ENCODE measurements around the gene PPP3R1. TPM values are rescaled to one million over a fixed set of nuclear protein-coding genes. Genes with fewer than 3 reads are reported as not detected.

Gene PPP3R1
- total RNA-seq, 5 donors from 2014 or later (not counting 1 experiment from before 2014, with no cell fraction given) = 53.2 to 65.0 (median 57.7) TPM

- POLR2A ChIA-PET = interaction anchor here in 1 of 2 donors (0.6 kb wide), 1 partner anchor 86 kb away, joined by 3 read pairs; no protein-coding TSS in a partner anchor
- H3K9me3 ChIP-seq = no peaks in the 10 kb centered on the region
- Mint-ChIP-seq H3K27me3 (peaks cover 15 to 23% of the 10 kb centered on the region in 2 donors), H3K9me3 (no peaks in the 10 kb centered on the region), H3K36me3 (no peaks in the 10 kb centered on the region), H3K27ac (no peak overlapping the region), H3K4me3 (no peak overlapping the region), H3K4me1 (peaks cover 0 to 4% (median 0%) of the 10 kb centered on the region in 3 donors)
- WGBS (ENCODE audit: insufficient coverage) = no CpG with 5 or more reads among the region's 3 CpGs
- H3K4me1 ChIP-seq (ENCODE audit: control insufficient read depth in 1 of 2, extremely low read depth in 1 of 2, insufficient read depth in 2 of 2, low read length in 2 of 2) = no peaks in the 10 kb centered on the region
- H3K36me3 ChIP-seq (ENCODE audit: control insufficient read depth in 2 of 2, extremely low read depth in 1 of 2, insufficient read depth in 1 of 2, low read length in 1 of 2) = no peaks in the 10 kb centered on the region
- H3K27me3 ChIP-seq (replicated peaks in 1 of 2; ENCODE audit: control insufficient read depth in 2 of 2, extremely low read depth in 1 of 2, insufficient read depth in 2 of 2, low read length in 1 of 2) = peaks cover 0 to 8% of the 10 kb centered on the region in 2 experiments
- CTCF ChIA-PET = interaction anchor here (0.5 to 2.0 kb wide), 13 partner anchors 7 to 172 kb away, joined by 3 to 19 read pairs (median 4); no protein-coding TSS in a partner anchor
- DNase-seq (peak in 15 of 35 experiments; percentile 1 to 50 (median 6)), ATAC-seq (replicated peaks in 1 of 4) (peak in 1 of 4 experiments; percentile 42)
- H3K27ac ChIP-seq (ENCODE audit: low read length) = no peak overlapping the region
- no peak overlapping the region for H3K4me3 ChIP-seq (ENCODE audit: control insufficient read depth in 1 of 2, extremely low read depth in 1 of 2, low read length in 1 of 2)
Observed at GRCh38 chr2:68292108-68292710, 39.9 kb upstream of the PPP3R1 start.

GRCh38 chr2:68291314-68291713 is 39.0 kb upstream of the PPP3R1 start:
- POLR2A ChIA-PET = interaction anchor here in 1 of 2 donors (0.6 kb wide), 1 partner anchor 138 kb away, joined by 12 read pairs; no protein-coding TSS in a partner anchor
- peaks cover 15 to 26% of the 10 kb centered on the region in 2 donors for H3K27me3 Mint-ChIP-seq
- Histone ChIP-seq H3K4me1 (ENCODE audit: control insufficient read depth in 1 of 2, extremely low read depth in 1 of 2, insufficient read depth in 2 of 2, low read length in 2 of 2) (no peaks in the 10 kb centered on the region), H3K27me3 (replicated peaks in 1 of 2; ENCODE audit: control insufficient read depth in 2 of 2, extremely low read depth in 1 of 2, insufficient read depth in 2 of 2, low read length in 1 of 2) (peaks cover 0 to 8% of the 10 kb centered on the region in 2 experiments), H3K4me3 (ENCODE audit: control insufficient read depth in 1 of 2, extremely low read depth in 1 of 2, low read length in 1 of 2) (no peak overlapping the region), H3K27ac (ENCODE audit: low read length) (no peak overlapping the region), H3K9me3 (no peaks in the 10 kb centered on the region), H3K36me3 (ENCODE audit: control insufficient read depth in 2 of 2, extremely low read depth in 1 of 2, insufficient read depth in 1 of 2, low read length in 1 of 2) (no peaks in the 10 kb centered on the region)
- WGBS (ENCODE audit: insufficient coverage) = no CpG with 5 or more reads among the region's 6 CpGs
- peaks cover 0 to 4% (median 0%) of the 10 kb centered on the region in 3 donors for H3K4me1 Mint-ChIP-seq
- H3K36me3 Mint-ChIP-seq = no peaks in the 10 kb centered on the region
- CTCF ChIA-PET = interaction anchor here in 1 of 2 donors (0.7 to 2.0 kb wide), 4 partner anchors 9 to 182 kb away, joined by 3 to 19 read pairs (median 14); no protein-coding TSS in a partner anchor
- DNase-seq (no peak), ATAC-seq (replicated peaks in 1 of 4) (no peak)
- no peak overlapping the region for H3K4me3 Mint-ChIP-seq
- no peaks in the 10 kb centered on the region for H3K9me3 Mint-ChIP-seq
- H3K27ac Mint-ChIP-seq = no peak overlapping the region

- Mint-ChIP-seq H3K4me3 (no peak overlapping the region), H3K9me3 (no peaks in the 10 kb centered on the region), H3K4me1 (peaks cover 0 to 4% (median 0%) of the 10 kb centered on the region in 3 donors), H3K27ac (no peak overlapping the region), H3K27me3 (peaks cover 15 to 26% of the 10 kb centered on the region in 2 donors), H3K36me3 (no peaks in the 10 kb centered on the region)
- Histone ChIP-seq H3K4me3 (ENCODE audit: control insufficient read depth in 1 of 2, extremely low read depth in 1 of 2, low read length in 1 of 2) (no peak overlapping the region), H3K4me1 (ENCODE audit: control insufficient read depth in 1 of 2, extremely low read depth in 1 of 2, insufficient read depth in 2 of 2, low read length in 2 of 2) (no peaks in the 10 kb centered on the region), H3K27ac (ENCODE audit: low read length) (no peak overlapping the region), H3K9me3 (no peaks in the 10 kb centered on the region), H3K36me3 (ENCODE audit: control insufficient read depth in 2 of 2, extremely low read depth in 1 of 2, insufficient read depth in 1 of 2, low read length in 1 of 2) (no peaks in the 10 kb centered on the region), H3K27me3 (replicated peaks in 1 of 2; ENCODE audit: control insufficient read depth in 2 of 2, extremely low read depth in 1 of 2, insufficient read depth in 2 of 2, low read length in 1 of 2) (peaks cover 0 to 8% of the 10 kb centered on the region in 2 experiments)
- ChIA-PET CTCF (interaction anchor here in 1 of 2 donors (0.7 to 2.0 kb wide), 4 partner anchors 8 to 182 kb away, joined by 3 to 19 read pairs (median 14); no protein-coding TSS in a partner anchor), POLR2A (no interaction called here)
- 80% methylated on average over 1 of the region's 5 CpGs for WGBS (ENCODE audit: insufficient coverage)
- ATAC-seq (replicated peaks in 1 of 4) (no peak), DNase-seq (no peak)
Observed at GRCh38 chr2:68290901-68291300, 38.6 kb upstream of the PPP3R1 start.

GRCh38 chr2:68287580-68288441 is 35.5 kb upstream of the PPP3R1 start:
- no peak overlapping the region for H3K27ac Mint-ChIP-seq
- no peaks in the 10 kb centered on the region for H3K36me3 Mint-ChIP-seq
- DNase-seq (no peak), ATAC-seq (replicated peaks in 1 of 4) (no peak)
- Histone ChIP-seq H3K27ac (ENCODE audit: low read length) (no peak overlapping the region), H3K4me1 (ENCODE audit: control insufficient read depth in 1 of 2, extremely low read depth in 1 of 2, insufficient read depth in 2 of 2, low read length in 2 of 2) (no peaks in the 10 kb centered on the region), H3K4me3 (ENCODE audit: control insufficient read depth in 1 of 2, extremely low read depth in 1 of 2, low read length in 1 of 2) (no peak overlapping the region), H3K9me3 (no peaks in the 10 kb centered on the region), H3K27me3 (replicated peaks in 1 of 2; ENCODE audit: control insufficient read depth in 2 of 2, extremely low read depth in 1 of 2, insufficient read depth in 2 of 2, low read length in 1 of 2) (peaks cover 0 to 8% of the 10 kb centered on the region in 2 experiments), H3K36me3 (ENCODE audit: control insufficient read depth in 2 of 2, extremely low read depth in 1 of 2, insufficient read depth in 1 of 2, low read length in 1 of 2) (no peaks in the 10 kb centered on the region)
- CTCF ChIA-PET = interaction anchor here in 1 of 2 donors (0.6 to 1.9 kb wide), 3 partner anchors 92 to 309 kb away, joined by 3 to 5 read pairs (median 3); no protein-coding TSS in a partner anchor
- 74% methylated on average over 6 of the region's 10 CpGs for WGBS (ENCODE audit: insufficient coverage)
- POLR2A ChIA-PET = no interaction called here
- no peak overlapping the region for H3K4me3 Mint-ChIP-seq
- H3K9me3 Mint-ChIP-seq = no peaks in the 10 kb centered on the region
- no peaks in the 10 kb centered on the region for H3K4me1 Mint-ChIP-seq
- peaks cover 28% of the 10 kb centered on the region in 2 donors for H3K27me3 Mint-ChIP-seq

- Mint-ChIP-seq H3K27ac (no peak overlapping the region), H3K4me3 (no peak overlapping the region), H3K9me3 (no peaks in the 10 kb centered on the region), H3K36me3 (no peaks in the 10 kb centered on the region), H3K27me3 (peaks cover 27 to 32% of the 10 kb centered on the region in 2 donors), H3K4me1 (peaks cover 0 to 5% (median 5%) of the 10 kb centered on the region in 3 donors)
- H3K27me3 ChIP-seq (replicated peaks in 1 of 2; ENCODE audit: control insufficient read depth in 2 of 2, extremely low read depth in 1 of 2, insufficient read depth in 2 of 2, low read length in 1 of 2) = peaks cover 0 to 11% of the 10 kb centered on the region in 2 experiments
- H3K36me3 ChIP-seq (ENCODE audit: control insufficient read depth in 2 of 2, extremely low read depth in 1 of 2, insufficient read depth in 1 of 2, low read length in 1 of 2) = no peaks in the 10 kb centered on the region
- H3K4me3 ChIP-seq (ENCODE audit: control insufficient read depth in 1 of 2, extremely low read depth in 1 of 2, low read length in 1 of 2) = no peak overlapping the region
- CTCF ChIA-PET = interaction anchor here (0.5 to 4.6 kb wide), 12 partner anchors 8 to 551 kb away, joined by 3 to 48 read pairs (median 4); no protein-coding TSS in a partner anchor
- H3K9me3 ChIP-seq = no peaks in the 10 kb centered on the region
- H3K4me1 ChIP-seq (ENCODE audit: control insufficient read depth in 1 of 2, extremely low read depth in 1 of 2, insufficient read depth in 2 of 2, low read length in 2 of 2) = no peaks in the 10 kb centered on the region
- H3K27ac ChIP-seq (ENCODE audit: low read length) = no peak overlapping the region
- POLR2A ChIA-PET = interaction anchor here in 1 of 2 donors (0.6 kb wide), 1 partner anchor 78 kb away, joined by 6 read pairs; no protein-coding TSS in a partner anchor
- WGBS (ENCODE audit: insufficient coverage) = 100% methylated on average over 1 of the region's 3 CpGs
- DNase-seq (no peak), ATAC-seq (replicated peaks in 1 of 4) (no peak)
Observed at GRCh38 chr2:68284896-68285295, 32.6 kb upstream of the PPP3R1 start.

- Mint-ChIP-seq H3K27ac (no peak overlapping the region), H3K4me3 (no peak overlapping the region), H3K36me3 (no peaks in the 10 kb centered on the region), H3K4me1 (peaks cover 0 to 5% (median 5%) of the 10 kb centered on the region in 3 donors), H3K9me3 (no peaks in the 10 kb centered on the region), H3K27me3 (peaks cover 24 to 29% of the 10 kb centered on the region in 2 donors)
- H3K36me3 ChIP-seq (ENCODE audit: control insufficient read depth in 2 of 2, extremely low read depth in 1 of 2, insufficient read depth in 1 of 2, low read length in 1 of 2) = no peaks in the 10 kb centered on the region
- DNase-seq (no peak), ATAC-seq (replicated peaks in 1 of 4) (no peak)
- no peak overlapping the region for H3K27ac ChIP-seq (ENCODE audit: low read length)
- H3K4me3 ChIP-seq (ENCODE audit: control insufficient read depth in 1 of 2, extremely low read depth in 1 of 2, low read length in 1 of 2) = no peak overlapping the region
- H3K27me3 ChIP-seq (replicated peaks in 1 of 2; ENCODE audit: control insufficient read depth in 2 of 2, extremely low read depth in 1 of 2, insufficient read depth in 2 of 2, low read length in 1 of 2) = peaks cover 0 to 7% of the 10 kb centered on the region in 2 experiments
- ChIA-PET CTCF (interaction anchor here (0.7 to 4.6 kb wide), 12 partner anchors 8 to 163 kb away, joined by 3 to 48 read pairs (median 4); no protein-coding TSS in a partner anchor), POLR2A (no interaction called here)
- 100% methylated on average over 1 of the region's 1 CpG for WGBS (ENCODE audit: insufficient coverage)
- H3K4me1 ChIP-seq (ENCODE audit: control insufficient read depth in 1 of 2, extremely low read depth in 1 of 2, insufficient read depth in 2 of 2, low read length in 2 of 2) = no peaks in the 10 kb centered on the region
- no peaks in the 10 kb centered on the region for H3K9me3 ChIP-seq
Observed at GRCh38 chr2:68283419-68283812, 31.1 kb upstream of the PPP3R1 start.

Measured in T-cell (primary cell).